H1 (cell line): ENCODE measurements around the gene CAB39L. TPM values are rescaled to one million over a fixed set of nuclear protein-coding genes. Genes with fewer than 3 reads are reported as not detected.

Source experiments
- CTCF ChIA-PET: fragments of 300-600 bp; sonication (Branson Sonifier 250); formaldehyde crosslinking; loops from one replicate; lab custom pipeline; 2021; ENCODE audit not compliant: partially characterized antibody; lab: Charles Lee
- POLR2A ChIA-PET: fragments of 300-600 bp; sonication (Branson Sonifier 250); formaldehyde crosslinking; loops from one replicate; lab custom pipeline; 2021; ENCODE audit warnings: inconsistent platforms; ENCODE audit not compliant: partially characterized antibody; lab: Charles Lee
- DNase-seq, 2 experiments: peaks; one replicate each; pipeline versions ENCODE4 v3.0.0 to v3.0.0-alpha.2; 2010 to 2022; ENCODE audit warnings: low spot score in 2 of 2, low read depth in 1 of 2, mixed read lengths in 1 of 2
- FAIRE-seq: peaks from 2 replicates; lab custom pipeline; 2011; peaks lifted over from hg19 to GRCh38; lab: Jason Lieb, UNC
- H2AFZ ChIP-seq: 2 replicates; pipeline ENCODE4 v1.8.1; 2012; ENCODE audit warnings: low read length, inconsistent platforms
- H2AK5ac ChIP-seq: 2 replicates; pipeline ENCODE4 v1.6.1; 2013; ENCODE audit warnings: low read depth, low read length
- H2BK120ac ChIP-seq: replicated peaks from 2 replicates; pipeline ENCODE3; 2013; ENCODE audit warnings: low read depth, low read length, inconsistent platforms
- H2BK12ac ChIP-seq: 2 replicates; pipeline ENCODE4 v1.6.1; 2013; ENCODE audit warnings: low read depth, low read length
- H2BK15ac ChIP-seq: 2 replicates; pipeline ENCODE4 v1.6.1; 2013; ENCODE audit warnings: low read length
- H2BK20ac ChIP-seq: 2 replicates; pipeline ENCODE4 v1.6.1; 2013; ENCODE audit warnings: low read length
- H2BK5ac ChIP-seq: 2 replicates; pipeline ENCODE4 v1.6.1; 2013; ENCODE audit warnings: low read depth, low read length
- H3K14ac ChIP-seq: 2 replicates; pipeline ENCODE4 v1.6.1; 2013; ENCODE audit warnings: inconsistent platforms; ENCODE audit not compliant: insufficient read length
- H3K18ac ChIP-seq: 2 replicates; pipeline ENCODE4 v1.6.1; 2013; ENCODE audit warnings: low read length; ENCODE audit errors: extremely low read depth
- H3K23ac ChIP-seq: 2 replicates; pipeline ENCODE4 v1.6.1; 2013; ENCODE audit warnings: inconsistent platforms; ENCODE audit not compliant: insufficient read length
- H3K23me2 ChIP-seq: 2 replicates; pipeline ENCODE4 v1.6.1; 2013; ENCODE audit warnings: low read depth, low read length
- H3K27ac ChIP-seq: 2 replicates; pipeline ENCODE4 v1.6.1; 2011; ENCODE audit warnings: low read depth, low read length, inconsistent platforms
- H3K27me3 ChIP-seq, 4 experiments: replicated peaks in 1 of 4; 1 replicate in 1 of 4; 2 replicates in 3 of 4; pipeline versions ENCODE4 v1.6.1 to v1.8.1; 2011 to 2013; ENCODE audit warnings: low read length in 3 of 4, mild to moderate bottlenecking in 3 of 4, inconsistent platforms in 2 of 4, mixed read lengths in 2 of 4, moderate library complexity in 1 of 4; ENCODE audit not compliant: control insufficient read depth in 3 of 4, insufficient read depth in 3 of 4; ENCODE audit errors: extremely low read depth in 1 of 4
- H3K36me3 ChIP-seq, 4 experiments: 2 replicates each; pipeline versions ENCODE4 v1.6.1 to v1.8.1; 2011 to 2013; ENCODE audit warnings: mild to moderate bottlenecking in 4 of 4, low read length in 3 of 4, moderate library complexity in 2 of 4, control low read depth in 1 of 4, inconsistent platforms in 1 of 4; ENCODE audit not compliant: insufficient read depth in 4 of 4, control insufficient read depth in 2 of 4
- H3K4ac ChIP-seq: replicated peaks from 2 replicates; pipeline ENCODE3; 2013; ENCODE audit warnings: low read length, low read depth, mixed read lengths, inconsistent platforms; ENCODE audit not compliant: insufficient read length
- H3K4me1 ChIP-seq, 4 experiments: replicated peaks in 1 of 4; 1 replicate in 1 of 4; 2 replicates in 3 of 4; pipeline versions ENCODE4 v1.6.1 to v1.8.1; 2011 to 2013; ENCODE audit warnings: low read length in 3 of 4, inconsistent platforms in 2 of 4, mixed read lengths in 1 of 4; ENCODE audit not compliant: insufficient read depth in 4 of 4, control insufficient read depth in 3 of 4
- H3K4me2 ChIP-seq, 2 experiments: 2 replicates each; pipeline versions ENCODE4 v1.6.1 to v1.8.1; 2011 to 2013; ENCODE audit warnings: low read depth in 2 of 2, low read length in 2 of 2, control low read depth in 1 of 2, inconsistent platforms in 1 of 2, mild to moderate bottlenecking in 1 of 2; ENCODE audit not compliant: insufficient read depth in 1 of 2
- H3K4me3 ChIP-seq, 4 experiments: fragments of 200-600, 300-600 bp in 1 of 4; sonication (generic), shearing (Covaris generic), sonication (Bioruptor Twin) in 1 of 4; 2 replicates each; pipeline versions ENCODE4 v1.5.1 to v1.8.1; 2011 to 2016; ENCODE audit warnings: low read length in 4 of 4, low read depth in 3 of 4, control low read depth in 2 of 4, inconsistent platforms in 2 of 4, mild to moderate bottlenecking in 2 of 4, mixed read lengths in 1 of 4, moderate library complexity in 1 of 4; ENCODE audit not compliant: insufficient read depth in 2 of 4; ENCODE audit errors: extremely low read depth in 1 of 4
- H3K56ac ChIP-seq: replicated peaks from 2 replicates; pipeline ENCODE3; 2013; ENCODE audit warnings: low read depth, mild to moderate bottlenecking, mixed read lengths, low read length, inconsistent platforms; ENCODE audit not compliant: insufficient read length
- H3K79me1 ChIP-seq: 2 replicates; pipeline ENCODE4 v1.6.1; 2013; ENCODE audit warnings: low read depth, low read length, control low read depth
- H3K79me2 ChIP-seq, 2 experiments: 2 replicates each; pipeline versions ENCODE4 v1.6.1 to v1.8.1; 2012 to 2013; ENCODE audit warnings: low read length in 2 of 2, mild to moderate bottlenecking in 2 of 2, inconsistent platforms in 1 of 2; ENCODE audit not compliant: insufficient read depth in 2 of 2, control insufficient read depth in 1 of 2
- H3K9ac ChIP-seq, 4 experiments: replicated peaks in 1 of 4; 1 replicate in 1 of 4; 2 replicates in 3 of 4; pipeline versions ENCODE4 v1.6.1 to v1.8.1; 2011 to 2013; ENCODE audit warnings: low read depth in 3 of 4, low read length in 3 of 4, control low read depth in 2 of 4, mild to moderate bottlenecking in 2 of 4, moderate library complexity in 2 of 4, inconsistent platforms in 1 of 4; ENCODE audit errors: extremely low read depth in 1 of 4
- H3K9me3 ChIP-seq, 2 experiments: 2 replicates each; pipeline versions ENCODE4 v1.6.1 to v1.8.1; 2012 to 2013; ENCODE audit warnings: mild to moderate bottlenecking in 2 of 2, moderate library complexity in 2 of 2, control low read depth in 1 of 2, inconsistent platforms in 1 of 2, low read depth in 1 of 2, low read length in 1 of 2, mixed read lengths in 1 of 2; ENCODE audit not compliant: insufficient read depth in 2 of 2
- H4K20me1 ChIP-seq, 2 experiments: replicated peaks in 1 of 2; 2 replicates each; pipeline versions ENCODE3 to v1.8.1; 2011 to 2013; ENCODE audit warnings: inconsistent platforms in 2 of 2, low read length in 2 of 2, mild to moderate bottlenecking in 1 of 2; ENCODE audit not compliant: insufficient read depth in 2 of 2, control insufficient read depth in 1 of 2
- H4K5ac ChIP-seq: 2 replicates; pipeline ENCODE4 v1.6.1; 2013; ENCODE audit warnings: low read length, low read depth, mixed read lengths, inconsistent platforms; ENCODE audit not compliant: insufficient read length
- H4K8ac ChIP-seq: 2 replicates; pipeline ENCODE4 v1.8.0; 2013; ENCODE audit warnings: mild to moderate bottlenecking, moderate library complexity, low read length, inconsistent platforms; ENCODE audit not compliant: insufficient read depth; ENCODE audit errors: extremely low read depth
- H4K91ac ChIP-seq: replicated peaks from 2 replicates; pipeline ENCODE3; 2013; ENCODE audit warnings: low read length, mixed read lengths, inconsistent platforms; ENCODE audit not compliant: insufficient read length
- BACH1 ChIP-seq: IDR thresholded peaks from 2 replicates; pipeline ENCODE4 v1.6.1; 2012; ENCODE audit warnings: low read length, improper control_type of control experiment
- CEBPB ChIP-seq: IDR thresholded peaks from 2 replicates; pipeline ENCODE4 v1.6.1; 2012; ENCODE audit warnings: low read depth, low read length
- CHD2 ChIP-seq: IDR thresholded peaks from 2 replicates; pipeline ENCODE4 v1.6.1; 2012; ENCODE audit warnings: low read length, improper control_type of control experiment
- EGR1 ChIP-seq: IDR thresholded peaks from 2 replicates; pipeline ENCODE4 v1.6.1; 2011; ENCODE audit warnings: low read depth, low read length, borderline replicate concordance
- GTF2F1 ChIP-seq: IDR thresholded peaks from 2 replicates; pipeline ENCODE4 v1.6.1; 2012; ENCODE audit warnings: low read depth, low read length, improper control_type of control experiment, borderline replicate concordance
- HDAC6 ChIP-seq: IDR thresholded peaks from one replicate; pipeline ENCODE4 v1.7.1; 2012; ENCODE audit warnings: low read depth, mild to moderate bottlenecking, inconsistent platforms, low read length, moderate library complexity
- JUND ChIP-seq: IDR thresholded peaks from 2 replicates; pipeline ENCODE4 v1.6.1; 2011; ENCODE audit warnings: mild to moderate bottlenecking, improper control_type of control experiment, low read length
- POU5F1 ChIP-seq: IDR thresholded peaks from 2 replicates; pipeline ENCODE4 v1.6.1; 2011; ENCODE audit warnings: low read depth, mild to moderate bottlenecking, low read length, moderate library complexity
- RBBP5 ChIP-seq: IDR thresholded peaks from 2 replicates; pipeline ENCODE4 v1.7.1; 2012; ENCODE audit warnings: low read depth, mild to moderate bottlenecking, inconsistent platforms, low read length, moderate library complexity, borderline replicate concordance
- SIN3A ChIP-seq, 2 experiments: IDR thresholded peaks in 1 of 2; conservative IDR thresholded peaks in 1 of 2; 2 replicates each; pipeline ENCODE4 v1.6.1; 2011 to 2012; ENCODE audit warnings: low read length in 2 of 2, improper control_type of control experiment in 1 of 2, low read depth in 1 of 2, mild to moderate bottlenecking in 1 of 2
- SIRT6 ChIP-seq: IDR thresholded peaks from one replicate; pipeline ENCODE4 v1.7.1; 2012; ENCODE audit warnings: low read length, inconsistent platforms
- SP2 ChIP-seq: IDR thresholded peaks from 2 replicates; pipeline ENCODE4 v1.6.1; 2012; ENCODE audit warnings: mild to moderate bottlenecking, low read length, inconsistent platforms
- TAF1 ChIP-seq: IDR thresholded peaks from 2 replicates; pipeline ENCODE4 v1.6.1; 2011; ENCODE audit warnings: mild to moderate bottlenecking, low read depth, low read length
- WGBS, 2 experiments: shearing (Covaris generic) in 1 of 2; methylation state at CpG; one replicate each; pipeline versions ENCODE4 v1.1.6 to v1.1.7; 2013 to 2015; ENCODE audit warnings: low lambda C conversion rate in 2 of 2, mixed read lengths in 2 of 2, inconsistent platforms in 1 of 2, low coverage in 1 of 2, missing lambda C conversion rate in 1 of 2; ENCODE audit not compliant: insufficient replicate concordance in 2 of 2, insufficient coverage in 1 of 2, insufficient read length in 1 of 2; ENCODE audit errors: extremely low coverage in 1 of 2, missing lambda C conversion rate in 1 of 2; 5-methylcytosine and 5-hydroxymethylcytosine counted together
- polyA plus RNA-seq, 7 experiments: library from polyadenylated mRNA; depleted of rRNA in 3 of 7; stranded (reverse) in 5 of 7; unstranded in 2 of 7; fragments of >200 nt in 5 of 7; fragments of 200-250 nt in 2 of 7; gene quantifications; 1 replicate in 5 of 7; 2 replicates in 1 of 7; 4 replicates in 1 of 7; pipeline versions ENCODE4 v1.2.1 to v1.2.3, GENCODE V29; 2011 to 2013; ENCODE audit warnings: missing spikeins in 2 of 7, mixed read lengths in 2 of 7
- total RNA-seq: library from RNA; stranded (reverse); fragmentation: NEBNext Ultra II Directional; extraction: Animal tissue kit (Norgen Biotek cat#: 25700); gene quantifications from 2 replicates; pipeline ENCODE4 v1.2.1, GENCODE V29; 2021
- TF ChIP-seq, protein P1 (sequence below): IDR thresholded peaks from 2 replicates; pipeline ENCODE4 v1.6.1; 2011; ENCODE audit warnings: low read length, improper control_type of control experiment

The CAB39L gene
- total and polyA plus RNA-seq, 2 of the 8 experiments (the other 6 are each of a cell fraction or from before 2014, with no cell fraction given), result 2.5 to 4.8 TPM

DNA sequence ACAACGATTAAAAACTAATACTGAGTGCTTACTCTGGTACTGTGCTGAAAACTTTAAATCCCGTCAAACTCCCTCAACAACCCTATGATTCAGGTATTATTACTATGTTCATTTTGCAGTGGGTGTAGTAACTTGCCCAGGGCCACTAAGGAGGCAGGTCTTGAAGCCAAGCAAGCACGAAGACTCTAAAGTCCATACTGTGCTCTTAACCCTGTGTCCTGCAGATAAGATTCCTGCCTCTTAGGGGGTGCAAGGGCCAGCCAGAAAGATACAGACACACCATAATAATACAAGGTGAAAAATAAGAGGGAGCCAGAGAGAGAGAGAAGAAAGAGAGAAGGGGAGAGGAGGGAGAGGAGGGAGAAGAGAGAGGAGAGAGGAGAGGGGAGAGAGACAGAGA, 100.6 kb downstream of the CAB39L start:
- no peak overlapping the region for H2BK120ac ChIP-seq
- TF ChIP-seq CEBPB, result no peak
- TF ChIP-seq EGR1, result no peak
- TF ChIP-seq SIN3A (conservative IDR thresholded peaks at IDR 0.05 in 1 of 2, IDR thresholded peaks at IDR 0.05 in 1 of 2; ENCODE audit: low read depth in 1 of 2, low read length in 2 of 2), result no peak
- TF ChIP-seq POU5F1, result no peak
- TF ChIP-seq BACH1, result no peak
- TF ChIP-seq, protein P1, sequence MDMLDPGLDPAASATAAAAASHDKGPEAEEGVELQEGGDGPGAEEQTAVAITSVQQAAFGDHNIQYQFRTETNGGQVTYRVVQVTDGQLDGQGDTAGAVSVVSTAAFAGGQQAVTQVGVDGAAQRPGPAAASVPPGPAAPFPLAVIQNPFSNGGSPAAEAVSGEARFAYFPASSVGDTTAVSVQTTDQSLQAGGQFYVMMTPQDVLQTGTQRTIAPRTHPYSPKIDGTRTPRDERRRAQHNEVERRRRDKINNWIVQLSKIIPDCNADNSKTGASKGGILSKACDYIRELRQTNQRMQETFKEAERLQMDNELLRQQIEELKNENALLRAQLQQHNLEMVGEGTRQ, result no peak
- no peak for TF ChIP-seq SIRT6
- TF ChIP-seq CHD2, result no peak
- no peak for TF ChIP-seq GTF2F1
- TF ChIP-seq TAF1, result no peak
- TF ChIP-seq JUND, result no peak
- no peak for TF ChIP-seq SP2
- TF ChIP-seq RBBP5, result no peak
- no peak for TF ChIP-seq HDAC6
- TF ChIP-seq, all 59 proteins: peak for 0
- Histone ChIP-seq H3K27ac (no peak overlapping the region), H3K4me3 (no peak overlapping the region), H3K9ac (no peak overlapping the region), H3K56ac (no peak overlapping the region), H3K4me2 (no peak overlapping the region), H3K23ac (no peak overlapping the region), H2BK5ac (no peak overlapping the region), H3K18ac (no peak overlapping the region), H3K36me3 (no peaks in the 10 kb centered on the region), H3K27me3 (no peaks in the 10 kb centered on the region), H3K23me2 (no peaks in the 10 kb centered on the region), H2BK12ac (no peak overlapping the region), H4K5ac (no peak overlapping the region), H4K8ac (no peak overlapping the region), H2AK5ac (no peak overlapping the region), H4K91ac (no peak overlapping the region), H4K20me1 (no peaks in the 10 kb centered on the region), H3K4ac (no peak overlapping the region), H3K4me1 (peaks cover 0 to 3% (median 0%) of the 10 kb centered on the region in 4 experiments; a peak in 2 of 7 replicates), H3K79me2 (no peaks in the 10 kb centered on the region), H3K79me1 (no peaks in the 10 kb centered on the region), H2BK15ac (no peak overlapping the region), H3K9me3 (no peaks in the 10 kb centered on the region), H2BK20ac (no peak overlapping the region), H3K14ac (no peak overlapping the region), H2AFZ (no peak overlapping the region)
- ChIA-PET CTCF (no interaction called here), POLR2A (no interaction called here)
- DNase-seq (no peak), FAIRE-seq (peak; percentile 28)
- WGBS, 2 experiments, result 89% methylated on average over 3 of the region's 3 CpGs; no CpG with 5 or more reads in 1 of the 2 experiments
